Muscle of arm (tissue), 14 donors: Measurements from ENCODE around the gene TSC22D1. TPM values are rescaled to one million over a fixed set of nuclear protein-coding genes. Genes with fewer than 3 reads are reported as not detected.
A peak's percentile ranks its signal among the peaks of the same experiment; 100 is the strongest.
"Not testable (repeated sequence)": the region's sequence is repeated elsewhere in the genome, so short reads cannot be mapped to it uniquely, and the experiment has no call there.

Experiments
- DNase-seq: peaks from one replicate; pipeline ENCODE4 v3.0.0-alpha.2; 2013
- long read RNA-seq, 11 donors: transcript quantifications; one replicate each; lab custom pipeline, GENCODE V29; 2026
- polyA plus RNA-seq, 12 donors: library from polyadenylated mRNA; unstranded; fragments of 120-200 nt; gene quantifications; one replicate each; pipeline ENCODE4 v1.2.1, GENCODE V29; 2013; ENCODE audit not compliant: insufficient read length in 12 of 12

Gene TSC22D1
- polyA plus RNA-seq = 100 to 1,000 TPM in 4 of 12 donors, 10 to 100 TPM in 7, not detected in 1; 71.7 to 107 (median 85.2) TPM
- long read RNA-seq, donor 1, full-length matches to known transcripts = 169 of 169 reads
- long read RNA-seq, donor 1, partial matches to known transcripts = 0 of 169 reads
- long read RNA-seq, donor 1, other reads (novel, unspliced or antisense) = 0 of 169 reads
- long read RNA-seq, donor 2, full-length matches to known transcripts = 78 of 78 reads
- long read RNA-seq, donor 2, partial matches to known transcripts = 0 of 78 reads
- long read RNA-seq, donor 2, other reads (novel, unspliced or antisense) = 0 of 78 reads
- long read RNA-seq, donor 3, full-length matches to known transcripts = 36 of 41 reads
- long read RNA-seq, donor 3, partial matches to known transcripts = 5 of 41 reads
- long read RNA-seq, donor 3, other reads (novel, unspliced or antisense) = 0 of 41 reads
- long read RNA-seq, donor 4, full-length matches to known transcripts = 26 of 26 reads
- long read RNA-seq, donor 4, partial matches to known transcripts = 0 of 26 reads
- long read RNA-seq, donor 4, other reads (novel, unspliced or antisense) = 0 of 26 reads
- long read RNA-seq, donor 5, full-length matches to known transcripts = 81 of 101 reads
- long read RNA-seq, donor 5, partial matches to known transcripts = 20 of 101 reads
- long read RNA-seq, donor 5, other reads (novel, unspliced or antisense) = 0 of 101 reads
- long read RNA-seq, donor 6, full-length matches to known transcripts = 31 of 31 reads
- long read RNA-seq, donor 6, partial matches to known transcripts = 0 of 31 reads
- long read RNA-seq, donor 6, other reads (novel, unspliced or antisense) = 0 of 31 reads
- long read RNA-seq, donor 7, full-length matches to known transcripts = 23 of 23 reads
- long read RNA-seq, donor 7, partial matches to known transcripts = 0 of 23 reads
- long read RNA-seq, donor 7, other reads (novel, unspliced or antisense) = 0 of 23 reads
- long read RNA-seq, donor 8, full-length matches to known transcripts = 88 of 88 reads
- long read RNA-seq, donor 8, partial matches to known transcripts = 0 of 88 reads
- long read RNA-seq, donor 8, other reads (novel, unspliced or antisense) = 0 of 88 reads
- long read RNA-seq, donor 9, full-length matches to known transcripts = 62 of 62 reads
- long read RNA-seq, donor 9, partial matches to known transcripts = 0 of 62 reads
- long read RNA-seq, donor 9, other reads (novel, unspliced or antisense) = 0 of 62 reads
- long read RNA-seq, donor 10, full-length matches to known transcripts = 76 of 76 reads
- long read RNA-seq, donor 10, partial matches to known transcripts = 0 of 76 reads
- long read RNA-seq, donor 10, other reads (novel, unspliced or antisense) = 0 of 76 reads
- long read RNA-seq, donor 11, full-length matches to known transcripts = 66 of 66 reads
- long read RNA-seq, donor 11, partial matches to known transcripts = 0 of 66 reads
- long read RNA-seq, donor 11, other reads (novel, unspliced or antisense) = 0 of 66 reads

DNA sequence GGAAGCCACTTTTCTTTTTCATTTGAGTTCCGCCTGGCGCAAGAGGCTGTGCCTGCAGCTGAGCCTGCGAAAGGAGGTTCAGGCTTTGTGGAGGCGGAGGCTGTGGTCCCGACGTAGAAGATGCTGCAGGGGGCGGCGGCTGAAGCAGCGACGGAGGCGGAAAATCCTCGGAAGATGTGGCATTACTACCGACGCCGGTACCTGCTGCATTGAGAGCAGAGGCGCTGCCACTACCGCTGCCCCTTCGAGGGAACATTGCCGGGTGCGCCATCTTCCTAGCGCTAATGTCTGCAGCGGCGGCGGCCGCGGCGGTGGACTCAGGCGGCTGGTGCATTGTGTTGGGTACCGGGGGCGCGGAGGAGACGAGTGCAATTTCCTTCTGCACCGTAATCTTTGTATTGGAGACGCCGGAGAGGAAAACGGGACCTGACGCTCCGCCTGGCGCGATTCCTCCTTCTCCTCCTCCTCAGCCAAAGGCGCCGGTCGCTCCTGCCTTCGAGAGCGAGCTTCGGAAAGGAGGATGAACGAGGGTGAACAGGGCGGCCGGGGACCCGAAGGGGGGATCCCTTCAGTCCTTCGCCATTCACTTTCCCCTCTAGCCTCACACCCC, at the start of gene TSC22D1:
TSS of gene TSC22D1 (minus strand) at position 590 of the 610 bp plus-strand sequence. CDS start at position 334, 256 bp downstream.
- peak; percentile 56 for DNase-seq

DNA sequence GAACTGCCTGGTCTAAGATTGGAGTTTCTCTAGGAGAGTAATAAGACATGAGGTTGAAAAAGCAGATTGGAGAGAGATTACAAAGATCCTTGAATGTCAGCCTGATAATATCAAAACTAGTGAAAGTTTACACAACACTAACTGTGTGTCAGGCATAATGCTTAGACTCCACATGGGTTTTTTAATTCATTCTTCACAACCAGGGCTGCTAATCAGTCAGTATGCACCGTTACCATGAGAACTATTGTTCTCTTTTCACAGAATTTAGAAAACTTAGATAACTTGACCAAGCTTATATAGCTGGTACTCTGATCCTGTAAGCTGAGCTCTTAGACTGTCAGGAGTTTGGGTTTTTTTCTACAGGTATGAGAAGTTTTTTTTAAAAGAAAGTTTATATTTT, 46.6 kb upstream of the TSC22D1 start:
- DNase-seq = no peak

DNA sequence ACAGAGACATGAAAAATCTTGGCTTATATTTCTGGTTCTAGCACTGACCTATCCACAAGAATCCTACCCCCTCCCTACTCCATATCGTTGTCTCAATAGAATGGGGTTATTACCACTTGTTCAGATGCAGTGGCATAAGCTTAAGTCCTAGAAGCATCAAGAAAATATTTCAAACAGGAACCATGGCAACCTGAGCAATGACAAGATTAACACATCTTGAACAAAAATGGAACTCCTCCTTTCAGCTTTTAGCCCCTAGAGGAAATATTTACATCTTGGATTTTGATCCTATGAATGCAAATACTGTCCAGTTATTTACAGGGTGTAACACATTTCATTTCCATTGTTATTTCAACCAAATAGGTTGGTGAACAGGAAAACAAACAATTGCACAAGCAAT, 46.1 kb upstream of the TSC22D1 start:
- no peak for DNase-seq

DNA sequence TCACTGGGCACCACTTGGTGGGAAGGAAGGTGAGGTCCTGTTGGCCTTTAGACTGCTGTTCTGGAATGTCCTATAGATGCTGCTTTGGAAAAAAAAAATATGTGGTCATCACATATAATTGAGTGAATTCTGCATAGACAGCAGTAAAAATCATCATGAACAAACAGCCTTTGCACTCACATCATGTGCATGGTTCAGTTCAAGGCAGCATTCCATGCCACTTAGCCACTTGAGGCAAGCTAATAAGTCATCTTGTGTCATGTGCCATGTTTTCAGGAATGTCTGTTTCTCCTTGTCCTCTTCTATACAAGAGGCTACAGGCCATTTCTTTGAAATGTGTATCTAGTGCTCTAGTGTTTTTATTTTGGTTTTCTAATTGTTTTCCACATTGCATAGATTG, 43.9 kb upstream of the TSC22D1 start:
- DNase-seq = no peak

DNA sequence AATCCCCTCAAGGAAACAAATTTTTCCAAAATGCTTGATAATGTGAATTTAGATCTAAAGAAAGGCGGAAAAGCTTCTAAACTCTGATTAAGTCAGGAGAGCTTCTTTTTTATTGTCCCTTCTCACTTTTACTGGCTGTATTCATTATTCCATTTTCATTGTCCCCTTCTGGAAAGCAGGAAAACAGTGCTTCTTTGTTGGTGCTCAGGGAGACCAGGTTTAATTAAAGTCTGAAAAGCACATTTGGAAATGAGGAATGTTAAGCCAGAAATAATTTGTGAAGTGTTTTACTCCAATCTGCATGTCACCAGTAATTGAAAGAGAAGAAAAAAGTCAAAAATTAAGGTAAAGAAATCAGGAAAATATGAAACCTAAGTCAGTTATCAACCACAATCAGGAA, 43.5 kb upstream of the TSC22D1 start:
- no peak for DNase-seq

DNA sequence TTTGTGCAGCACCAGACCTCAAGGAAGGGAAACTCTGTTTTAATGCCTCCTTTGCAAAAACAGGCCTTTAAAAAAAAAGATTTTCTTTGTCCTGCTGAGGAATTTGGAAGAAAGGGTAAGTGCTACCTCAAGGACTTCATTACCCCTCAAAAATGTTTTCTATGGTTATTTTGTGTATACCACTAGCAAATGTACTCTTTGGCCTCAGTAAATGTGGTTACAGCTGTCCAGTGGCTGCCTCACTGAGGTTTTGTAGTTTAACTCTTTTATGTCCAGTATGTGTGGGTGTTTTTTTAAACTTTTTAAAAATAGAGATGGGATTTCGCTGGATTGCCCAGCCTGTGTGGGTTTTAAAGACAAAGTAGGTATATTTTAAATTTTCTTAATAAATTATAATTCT, 42.2 kb upstream of the TSC22D1 start:
- DNase-seq = no peak

DNA sequence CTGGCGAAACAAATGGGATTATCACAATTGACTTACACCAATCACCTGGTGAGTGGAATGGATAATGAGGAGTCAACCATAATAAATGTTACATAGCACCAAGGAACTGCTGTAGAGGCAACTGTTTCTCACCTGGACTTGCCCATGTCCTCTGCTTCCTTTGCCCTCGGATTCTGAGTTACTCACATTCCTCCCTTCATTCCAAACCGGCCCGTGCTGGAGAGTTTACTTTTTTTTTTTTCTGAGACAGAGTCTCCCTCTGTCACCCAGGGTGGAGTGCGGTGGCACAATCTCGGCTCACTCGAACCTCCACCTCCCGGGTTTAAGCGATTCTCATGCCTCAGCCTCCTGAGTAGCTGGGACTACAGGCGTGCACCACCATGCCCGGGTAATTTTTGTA, 41.5 kb upstream of the TSC22D1 start:
- no peak for DNase-seq

DNA sequence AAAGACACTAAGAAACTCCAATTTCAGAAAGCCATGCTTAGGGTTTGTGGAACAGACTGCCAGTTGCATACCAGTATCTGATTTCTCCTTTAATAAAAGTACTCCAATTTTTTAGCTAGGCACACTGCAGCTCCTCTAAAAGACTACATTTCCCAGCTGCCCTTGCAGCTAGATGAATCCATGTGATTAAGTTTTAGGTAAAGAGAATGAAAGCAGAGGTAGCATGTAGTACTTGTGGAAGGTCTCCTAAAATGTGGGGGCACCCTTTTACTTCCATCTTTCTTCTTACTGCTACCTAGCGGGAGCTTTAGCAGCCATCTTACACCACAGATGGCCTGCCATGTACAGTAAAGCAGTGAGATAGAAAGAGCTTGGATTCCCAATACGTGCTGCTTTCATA, 33.0 kb upstream of the TSC22D1 start:
- no peak for DNase-seq

DNA sequence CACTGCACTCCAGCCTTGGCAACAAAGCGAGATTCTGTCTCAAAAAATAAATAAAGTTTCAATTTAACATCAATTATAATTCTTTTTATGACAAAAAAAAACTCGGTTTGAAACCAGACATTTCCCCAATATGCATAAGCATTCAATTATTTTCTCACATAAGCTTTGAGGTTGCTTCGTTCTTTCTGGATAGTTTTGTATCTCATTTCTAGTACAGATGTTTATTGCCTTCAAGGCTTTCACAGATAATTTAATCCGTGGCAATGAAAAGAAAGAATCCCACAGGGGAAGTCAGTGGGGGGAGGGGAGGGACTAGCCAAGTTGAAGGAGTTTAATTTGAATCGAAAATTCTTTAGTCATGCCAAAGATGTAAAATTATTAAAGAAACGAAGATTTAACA, 29.6 kb upstream of the TSC22D1 start:
- DNase-seq = no peak

DNA sequence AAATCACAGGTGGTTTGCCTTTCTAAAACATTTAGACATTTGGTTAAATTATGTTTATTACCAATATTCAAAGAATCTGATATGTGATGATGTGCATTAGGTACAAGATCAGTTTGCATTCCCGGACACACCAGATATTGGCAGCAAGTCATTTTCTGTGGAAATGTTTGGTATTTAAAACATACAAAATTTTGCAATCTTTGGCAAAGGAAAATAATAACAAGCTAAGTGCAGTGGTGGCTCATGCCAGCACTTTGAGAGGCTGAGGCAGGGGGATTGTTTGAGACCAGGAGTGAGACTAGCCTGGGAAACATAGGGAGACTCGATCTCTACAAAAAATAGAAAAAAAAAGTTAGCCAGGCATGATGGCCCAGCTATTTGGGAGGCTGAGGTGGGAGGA, 29.1 kb upstream of the TSC22D1 start:
- DNase-seq = no peak

DNA sequence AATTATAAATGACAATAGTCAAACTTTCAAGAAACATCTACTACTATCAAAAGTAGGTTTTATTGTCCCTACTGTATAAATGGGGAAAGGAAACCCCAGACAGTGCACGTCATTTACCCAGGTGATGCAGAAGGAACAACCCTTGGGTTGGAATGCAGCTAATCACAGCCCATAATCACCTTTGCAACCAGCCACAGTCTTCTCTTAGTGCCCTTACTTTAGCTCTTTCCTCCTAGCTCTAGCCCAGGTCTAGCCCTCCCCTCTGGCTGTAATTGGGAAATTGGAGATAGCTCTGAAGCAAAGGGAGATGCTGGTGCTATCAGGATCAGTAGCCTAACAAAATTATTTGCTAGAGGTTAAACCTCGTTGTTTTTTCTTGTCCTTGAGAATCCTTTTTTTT, 25.5 kb upstream of the TSC22D1 start:
- no peak for DNase-seq

DNA sequence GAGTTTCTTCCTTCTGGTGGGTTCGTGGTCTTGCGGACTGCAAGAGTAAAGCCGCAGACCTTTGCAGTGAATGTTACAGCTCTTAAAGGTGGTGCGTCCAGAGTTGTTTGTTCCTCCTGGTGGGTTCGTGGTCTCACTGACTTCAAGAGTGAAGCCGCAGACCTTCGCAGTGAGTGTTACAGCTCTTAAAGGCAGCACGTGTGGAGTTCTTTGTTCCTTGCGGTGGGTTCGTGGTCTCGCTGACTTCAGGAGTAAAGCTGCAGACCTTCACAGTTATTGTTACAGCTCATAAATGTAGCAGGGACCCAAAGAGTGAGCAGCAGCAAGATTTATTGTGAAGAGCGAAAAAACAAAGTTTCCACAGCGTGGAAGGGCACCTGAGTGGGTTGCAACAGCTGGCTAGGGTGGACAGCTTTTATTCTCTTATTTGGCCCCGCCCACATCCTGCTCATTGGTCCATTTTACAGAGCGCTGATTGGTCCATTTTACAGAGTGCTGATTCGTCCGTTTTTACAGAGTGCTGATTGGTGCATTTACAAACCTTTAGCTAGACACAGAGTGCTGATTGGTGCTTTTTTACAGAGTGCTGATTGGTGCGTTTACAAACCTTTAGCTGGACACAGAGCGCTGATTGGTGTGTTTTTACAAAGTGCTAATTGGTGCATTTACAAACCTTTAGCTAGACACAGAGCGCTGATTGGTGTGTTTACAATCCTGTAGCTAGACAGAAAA, 17.9 kb upstream of the TSC22D1 start:
- not testable (repeated sequence) for DNase-seq

DNA sequence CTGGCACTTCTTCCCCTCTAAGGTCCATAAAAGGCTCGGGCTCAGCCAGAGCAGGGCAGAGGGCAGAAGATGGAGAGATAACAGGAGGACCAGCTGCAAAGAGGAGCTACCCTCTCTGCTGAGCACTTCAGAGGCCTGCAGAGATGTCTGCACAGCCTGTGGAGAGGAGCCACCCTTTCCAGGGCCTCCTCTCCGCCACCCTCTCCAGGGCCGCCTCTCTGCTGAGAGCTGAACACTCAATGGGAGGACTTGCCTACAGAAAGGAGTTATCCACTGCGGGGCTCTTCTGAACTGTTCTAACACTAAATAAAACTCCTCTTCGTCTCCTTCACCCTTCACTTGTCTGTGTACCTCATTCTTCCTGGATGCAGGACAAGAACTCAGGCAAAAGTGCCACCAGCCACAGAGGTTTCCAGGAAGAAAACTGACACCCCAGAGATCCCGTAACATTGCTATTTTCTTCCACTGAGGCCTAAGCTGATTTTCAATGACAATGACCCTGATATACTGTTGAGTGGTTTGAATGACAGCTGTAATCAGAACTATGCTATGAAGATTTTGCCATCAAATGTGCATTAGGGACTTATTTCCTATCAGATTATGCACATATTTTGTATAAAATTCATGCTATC, 16.2 kb upstream of the TSC22D1 start:
- no peak for DNase-seq

DNA sequence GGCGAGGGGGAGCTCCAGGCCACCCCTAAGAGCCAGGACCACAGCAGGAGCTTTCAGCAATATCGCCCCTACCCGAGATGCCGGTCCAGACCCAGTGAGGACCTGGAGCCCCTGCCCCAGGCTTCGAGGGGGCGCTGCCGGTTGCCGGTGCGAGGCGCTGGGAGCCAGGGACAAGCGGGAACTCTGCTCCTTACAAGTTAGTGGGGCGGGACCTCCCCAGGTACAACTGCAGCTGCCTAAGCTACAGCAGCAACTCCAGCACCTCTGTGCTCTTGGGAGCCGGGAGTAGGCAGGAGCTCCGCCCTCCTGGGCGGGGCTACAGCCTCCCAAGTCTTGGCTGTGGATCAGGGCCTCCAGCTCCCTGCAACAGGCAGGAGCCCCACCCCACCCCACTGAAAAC, 15.2 kb upstream of the TSC22D1 start:
- no peak for DNase-seq

DNA sequence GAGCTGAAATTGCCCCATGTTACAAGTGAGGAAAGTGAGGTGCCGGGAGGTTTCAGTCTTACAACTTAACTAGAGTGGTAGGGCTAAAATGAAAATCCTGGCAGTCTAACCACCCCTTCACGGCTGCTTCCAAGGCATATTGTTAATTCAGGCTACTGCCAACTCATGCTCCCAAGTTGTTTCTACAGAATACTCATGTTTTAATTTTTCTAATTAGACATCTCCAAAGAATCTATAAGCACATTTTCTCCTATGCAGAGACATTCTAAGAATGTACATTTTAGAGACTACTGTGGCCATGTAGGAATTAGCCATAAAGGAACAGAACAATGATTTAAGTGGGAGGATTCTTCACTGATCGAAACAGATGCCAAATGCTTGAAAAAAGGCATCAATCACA, 7.0 kb upstream of the TSC22D1 start:
- no peak for DNase-seq

DNA sequence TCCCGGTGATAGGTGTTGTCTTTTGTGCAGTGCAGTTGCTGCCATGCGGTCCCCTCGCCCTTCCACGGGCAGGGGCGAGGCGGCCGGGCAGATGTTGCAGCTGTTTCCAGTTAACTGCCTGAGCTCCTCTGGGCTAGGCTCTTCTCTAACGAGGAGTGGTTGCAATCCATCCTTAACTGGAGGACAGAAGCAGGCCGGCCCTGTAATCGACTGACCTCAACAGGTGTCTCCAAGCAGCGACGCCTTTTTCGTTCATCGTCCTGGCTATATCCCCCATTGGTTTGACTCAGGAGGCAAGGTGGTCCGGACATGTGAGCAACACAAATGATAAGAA, 1.9 kb upstream of the TSC22D1 start:
- DNase-seq = no peak

DNA sequence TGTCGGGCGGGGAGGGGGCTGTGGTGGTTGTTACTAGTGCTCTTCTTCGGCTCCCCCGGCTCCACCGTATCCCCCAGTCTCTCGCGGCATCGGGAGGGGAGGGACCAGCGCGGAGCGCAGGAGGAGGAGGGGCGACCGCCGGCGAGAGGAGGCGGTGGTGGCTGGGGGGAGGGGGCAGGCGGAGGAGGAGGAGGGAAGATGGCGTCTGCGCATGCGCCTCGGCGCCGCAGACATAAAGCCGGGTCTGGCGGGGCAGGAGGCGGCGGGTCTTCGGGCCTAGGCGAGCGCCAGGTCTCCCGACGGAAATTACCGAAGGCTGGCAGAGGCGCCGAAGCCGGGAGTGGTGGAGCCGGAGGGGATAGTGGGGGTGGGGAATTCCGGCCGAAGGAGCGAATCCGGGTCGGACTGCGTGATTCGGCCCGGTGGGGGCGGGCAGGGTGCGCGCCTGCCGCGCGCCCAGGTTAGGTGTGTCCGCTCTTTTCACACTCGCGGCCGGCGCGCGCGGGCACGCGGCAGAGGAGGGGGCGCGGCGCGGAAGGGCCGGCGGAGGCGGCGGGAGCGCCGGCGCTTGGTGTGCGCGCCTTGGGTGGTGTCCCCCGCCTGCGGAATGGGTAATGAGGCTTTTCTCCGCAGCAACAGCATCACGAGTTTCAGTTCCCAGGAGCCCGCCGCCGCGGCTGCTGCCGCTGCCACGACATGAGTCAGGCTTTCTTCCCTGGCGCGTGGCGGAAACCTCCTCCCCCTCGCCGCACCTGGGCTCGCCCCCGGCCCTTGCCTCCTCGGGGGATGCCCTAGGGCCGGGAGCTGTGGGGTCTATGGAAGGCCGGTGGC, 1.3 kb upstream of the TSC22D1 start:
- DNase-seq = peak; percentile 97

DNA sequence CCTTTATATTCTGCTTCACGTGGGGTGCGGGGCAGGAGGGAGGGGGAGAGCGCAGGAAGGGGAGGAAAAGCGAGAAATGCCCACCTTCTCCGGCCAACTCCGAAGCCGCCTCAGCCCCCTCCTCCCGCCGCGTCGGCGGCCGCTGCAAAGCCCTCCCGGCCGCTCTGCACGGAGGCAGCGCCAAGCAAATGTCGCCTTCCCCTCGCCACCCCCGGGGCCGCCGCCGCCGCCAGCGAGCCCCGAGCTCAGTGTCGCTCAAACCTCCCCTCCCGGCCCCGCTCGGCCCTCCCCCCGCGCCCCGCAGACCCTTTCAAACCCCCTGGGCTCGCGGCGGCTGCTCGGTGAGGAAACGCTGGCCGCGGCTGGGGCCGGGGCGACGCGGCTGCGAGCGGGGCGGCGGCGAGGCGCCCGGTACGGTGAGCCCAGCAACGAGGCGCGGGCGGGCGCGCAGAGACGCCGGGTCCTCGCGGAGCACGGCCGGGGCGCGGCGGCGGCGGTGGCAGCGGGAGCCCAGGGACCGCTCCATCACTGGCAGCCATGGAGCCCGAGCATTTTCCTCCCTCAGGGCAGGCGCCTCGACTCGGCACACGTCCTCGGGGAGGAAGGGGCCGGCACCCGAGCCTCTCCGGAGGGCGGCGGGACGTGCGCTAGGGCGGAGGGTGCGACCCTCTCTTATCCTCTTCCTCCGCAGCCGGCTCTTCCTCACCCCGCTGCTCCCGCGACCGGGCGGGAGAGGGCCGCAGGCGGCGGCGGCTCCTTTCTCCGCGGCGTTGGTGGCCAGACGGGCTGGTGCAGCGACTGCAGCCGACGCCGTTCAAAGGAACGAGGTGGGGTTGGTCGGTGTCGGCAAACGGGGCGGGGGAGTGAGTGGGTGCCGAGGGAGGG, 463 bp upstream of the TSC22D1 start:
- peak; percentile 48 for DNase-seq
